ENCODE measurements around the gene VAV2. TPM values are rescaled to one million over a fixed set of nuclear protein-coding genes. Genes with fewer than 3 reads are reported as not detected.

VAV2 gene
- total RNA-seq, 4 donors from 2014 or later: 10.3 to 20.1 (median 13.1) TPM

GRCh38 chr9:133930682-133931485, 61.2 kb downstream of the VAV2 start:
- Histone ChIP-seq H3K27me3 (no peaks in the 10 kb centered on the region), H3K4me1 (peaks cover 0 to 35% (median 11%) of the 10 kb centered on the region in 4 donors), H3K9me3 (no peaks in the 10 kb centered on the region), H3K36me3 (peaks cover 0 to 3% (median 0%) of the 10 kb centered on the region in 3 donors), H3K27ac (no peak overlapping the region), H3K4me3 (no peak overlapping the region)
- 74 to 78% methylated on average over 23 of the region's 23 CpGs for WGBS, 2 donors
- TF ChIP-seq POLR2A (IDR thresholded peaks at IDR 0.05) (no peak), EP300 (IDR thresholded peaks at IDR 0.05) (no peak), CTCF (IDR thresholded peaks at IDR 0.05) (no peak)
- no peak for DNase-seq (ENCODE audit: low spot score in 2 of 2)

- no peak overlapping the region for H3K4me3 ChIP-seq
- peaks cover 0 to 3% (median 0%) of the 10 kb centered on the region in 3 donors for H3K36me3 ChIP-seq
- no peaks in the 10 kb centered on the region for H3K27me3 ChIP-seq
- WGBS, 2 donors: 72% methylated on average over 20 of the region's 20 CpGs
- DNase-seq (ENCODE audit: low spot score in 2 of 2): no peak
- no peak for TF ChIP-seq CTCF (IDR thresholded peaks at IDR 0.05)
- TF ChIP-seq POLR2A (IDR thresholded peaks at IDR 0.05): no peak
- no peak for TF ChIP-seq EP300 (IDR thresholded peaks at IDR 0.05)
- H3K9me3 ChIP-seq: no peaks in the 10 kb centered on the region
- H3K4me1 ChIP-seq: peaks cover 0 to 28% (median 4%) of the 10 kb centered on the region in 4 donors
- H3K27ac ChIP-seq: no peak overlapping the region
These were observed 62.0 kb downstream of the VAV2 start for GRCh38 chr9:133930046-133930681.

- WGBS, 2 donors: 73 to 79% methylated on average over 10 of the region's 10 CpGs
- H3K27me3 ChIP-seq: no peaks in the 10 kb centered on the region
- peaks cover 0 to 3% (median 0%) of the 10 kb centered on the region in 3 donors for H3K36me3 ChIP-seq
- H3K27ac ChIP-seq: no peak overlapping the region
- TF ChIP-seq POLR2A (IDR thresholded peaks at IDR 0.05): no peak
- TF ChIP-seq EP300 (IDR thresholded peaks at IDR 0.05): no peak
- TF ChIP-seq CTCF (IDR thresholded peaks at IDR 0.05): no peak
- DNase-seq (ENCODE audit: low spot score in 2 of 2): no peak
- H3K4me3 ChIP-seq: no peak overlapping the region
- peaks cover 0 to 23% (median under 1%) of the 10 kb centered on the region in 4 donors for H3K4me1 ChIP-seq
- no peaks in the 10 kb centered on the region for H3K9me3 ChIP-seq
These were observed 62.5 kb downstream of the VAV2 start for GRCh38 chr9:133929599-133929998.

- H3K27me3 ChIP-seq: no peaks in the 10 kb centered on the region
- H3K4me3 ChIP-seq: no peak overlapping the region
- H3K4me1 ChIP-seq: peaks cover 0 to 15% (median 0%) of the 10 kb centered on the region in 4 donors
- TF ChIP-seq EP300 (IDR thresholded peaks at IDR 0.05) (no peak), POLR2A (IDR thresholded peaks at IDR 0.05) (no peak), CTCF (IDR thresholded peaks at IDR 0.05) (no peak)
- DNase-seq (ENCODE audit: low spot score in 2 of 2): no peak
- peaks cover 0 to 3% (median 0%) of the 10 kb centered on the region in 3 donors for H3K36me3 ChIP-seq
- H3K9me3 ChIP-seq: no peaks in the 10 kb centered on the region
- 75 to 80% methylated on average over 14 of the region's 14 CpGs for WGBS, 2 donors
- no peak overlapping the region for H3K27ac ChIP-seq
These were observed 63.8 kb downstream of the VAV2 start for GRCh38 chr9:133928248-133928764.

- Histone ChIP-seq H3K27ac (no peak overlapping the region), H3K36me3 (peaks cover 0 to 3% (median 0%) of the 10 kb centered on the region in 3 donors), H3K4me3 (no peak overlapping the region), H3K9me3 (no peaks in the 10 kb centered on the region), H3K4me1 (peaks cover 0 to 6% (median 0%) of the 10 kb centered on the region in 4 donors), H3K27me3 (no peaks in the 10 kb centered on the region)
- no peak for TF ChIP-seq EP300 (IDR thresholded peaks at IDR 0.05)
- no peak for TF ChIP-seq CTCF (IDR thresholded peaks at IDR 0.05)
- TF ChIP-seq POLR2A (IDR thresholded peaks at IDR 0.05): no peak
- whole genome bisulfite sequencing, 2 donors: 74 to 75% methylated on average over 6 of the region's 6 CpGs
- no peak for DNase-seq (ENCODE audit: low spot score in 2 of 2)
These were observed 65.1 kb downstream of the VAV2 start for GRCh38 chr9:133927041-133927440.

Data from tibial nerve (tissue), 4 donors.